Stimulated activated naive B cell treated with anti-CD40 and anti-IgM and Interleukin-4, amounts not matched to agents 10 μg/mL and 1 μg/mL and 100 μg/mL, for 72 hours (primary cell): Measurements from ENCODE around the gene FBXO5.

Experiments
- ATAC-seq, 2 donors: fragments of 150-1000 bp; cut with Tn5 transposase; replicated peaks; 2 replicates each; pipeline ENCODE4 v1.10.0; 2021; ENCODE audit warnings: moderate library complexity in 1 of 2
- DNase-seq: peaks from one replicate; pipeline ENCODE4 v3.0.0; 2021
- H3K27ac Mint-ChIP-seq: one replicate; pipeline ENCODE4 v1.8.0; 2022; ENCODE audit warnings: mild to moderate bottlenecking, mixed read lengths
- H3K27me3 Mint-ChIP-seq, 2 donors: one replicate each; pipeline ENCODE4 v1.8.0; 2022; ENCODE audit warnings: mixed read lengths in 2 of 2
- H3K36me3 Mint-ChIP-seq, 2 donors: one replicate each; pipeline ENCODE4 v1.8.0; 2022; ENCODE audit warnings: mixed read lengths in 2 of 2, mild to moderate bottlenecking in 1 of 2
- H3K4me1 Mint-ChIP-seq, 2 donors: one replicate each; pipeline ENCODE4 v1.8.0; 2022; ENCODE audit warnings: mixed read lengths in 2 of 2, mild to moderate bottlenecking in 1 of 2
- H3K4me3 Mint-ChIP-seq, 2 donors: one replicate each; pipeline ENCODE4 v1.8.0; 2022; ENCODE audit warnings: mild to moderate bottlenecking in 2 of 2, mixed read lengths in 2 of 2, moderate library complexity in 1 of 2
- H3K9me3 Mint-ChIP-seq, 2 donors: one replicate each; pipeline ENCODE4 v1.8.0; 2022; ENCODE audit warnings: mixed read lengths in 2 of 2, mild to moderate bottlenecking in 1 of 2

Gene FBXO5

GRCh38 chr6:152982904-152983636, at the start of gene FBXO5:
Gene FBXO5, minus strand, starts transcription at chr6:152983041. Its CDS starts 82 bp downstream, at chr6:152982959.
- peak within 1 kb of the TSS; percentile 98 for H3K27ac Mint-ChIP-seq
- peak within 1 kb of the TSS; percentile 87 to 96 for H3K4me3 Mint-ChIP-seq
- H3K4me1 Mint-ChIP-seq: peaks cover 17 to 38% of the 10 kb centered on the region in 2 donors
- ATAC-seq: peak; percentile 85 to 89
- no peaks in the 10 kb centered on the region for H3K27me3 Mint-ChIP-seq
- peaks cover 9 to 28% of the 10 kb centered on the region in 2 donors for H3K36me3 Mint-ChIP-seq
- peak; percentile 98 for DNase-seq
- H3K9me3 Mint-ChIP-seq: no peaks in the 10 kb centered on the region

GRCh38 chr6:153032255-153032882, 49.5 kb upstream of the FBXO5 start:
- ATAC-seq (no peak), DNase-seq (no peak)
- H3K36me3 Mint-ChIP-seq: no peaks in the 10 kb centered on the region
- peaks cover 8 to 21% of the 10 kb centered on the region in 2 donors for H3K27me3 Mint-ChIP-seq
- H3K9me3 Mint-ChIP-seq: no peaks in the 10 kb centered on the region
- no peaks in the 10 kb centered on the region for H3K4me1 Mint-ChIP-seq
- H3K4me3 Mint-ChIP-seq: no peak overlapping the region
- no peak overlapping the region for H3K27ac Mint-ChIP-seq

- no peak for DNase-seq
- H3K27me3 Mint-ChIP-seq: peaks cover 6 to 27% of the 10 kb centered on the region in 2 donors
- no peaks in the 10 kb centered on the region for H3K9me3 Mint-ChIP-seq
- ATAC-seq: no peak
- H3K4me1 Mint-ChIP-seq: no peaks in the 10 kb centered on the region
- H3K27ac Mint-ChIP-seq: no peak overlapping the region
- no peaks in the 10 kb centered on the region for H3K36me3 Mint-ChIP-seq
- H3K4me3 Mint-ChIP-seq: no peak overlapping the region
Measured at GRCh38 chr6:153031335-153031955, 48.6 kb upstream of the FBXO5 start.

- H3K27me3 Mint-ChIP-seq: peaks cover 12 to 34% of the 10 kb centered on the region in 2 donors
- ATAC-seq: no peak
- H3K27ac Mint-ChIP-seq: no peak overlapping the region
- H3K4me1 Mint-ChIP-seq: no peaks in the 10 kb centered on the region
- no peak for DNase-seq
- no peaks in the 10 kb centered on the region for H3K36me3 Mint-ChIP-seq
- no peak overlapping the region for H3K4me3 Mint-ChIP-seq
- H3K9me3 Mint-ChIP-seq: no peaks in the 10 kb centered on the region
Measured at GRCh38 chr6:153028963-153029362, 46.1 kb upstream of the FBXO5 start.

DNA sequence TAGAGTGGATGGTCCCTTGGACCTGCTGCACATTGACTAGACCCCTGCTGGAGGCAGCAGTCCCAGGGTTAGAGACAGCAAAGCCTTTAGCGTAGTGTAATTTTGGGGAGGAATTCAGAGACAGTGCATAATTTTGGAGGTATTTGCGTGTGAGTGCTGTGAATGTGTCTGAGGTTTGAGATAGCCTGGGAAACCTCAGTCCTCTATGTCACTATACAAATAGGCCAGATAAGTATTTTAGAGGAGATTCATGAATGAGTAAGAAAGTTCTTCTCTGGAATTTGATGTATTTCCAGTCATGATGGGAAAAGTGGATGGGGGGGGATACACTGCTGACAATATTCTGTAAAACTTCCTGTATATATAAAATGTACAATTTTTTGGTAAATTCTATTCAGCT, 45.4 kb upstream of the FBXO5 start:
- H3K9me3 Mint-ChIP-seq: no peaks in the 10 kb centered on the region
- no peak for ATAC-seq
- no peaks in the 10 kb centered on the region for H3K36me3 Mint-ChIP-seq
- H3K4me3 Mint-ChIP-seq: no peak overlapping the region
- DNase-seq: no peak
- peaks cover 14 to 35% of the 10 kb centered on the region in 2 donors for H3K27me3 Mint-ChIP-seq
- H3K4me1 Mint-ChIP-seq: no peaks in the 10 kb centered on the region
- H3K27ac Mint-ChIP-seq: no peak overlapping the region

GRCh38 chr6:153027480-153027879, 44.6 kb upstream of the FBXO5 start:
- H3K9me3 Mint-ChIP-seq: no peaks in the 10 kb centered on the region

DNA sequence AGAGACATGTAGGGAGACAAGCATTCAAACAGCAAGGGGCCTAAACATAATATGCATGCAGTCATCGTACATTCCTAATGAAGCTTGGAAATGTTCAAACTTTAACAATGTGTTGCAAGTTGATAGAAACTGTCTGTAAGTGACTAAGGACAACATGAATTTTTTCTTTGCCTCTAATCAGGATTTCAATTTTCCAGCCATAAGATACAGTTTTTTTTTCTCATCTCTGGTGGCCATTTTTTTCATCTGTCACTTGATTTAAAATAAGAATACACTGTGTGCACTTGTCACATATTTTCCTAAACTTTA, 41.8 kb upstream of the FBXO5 start:
- peaks cover 8 to 23% of the 10 kb centered on the region in 2 donors for H3K27me3 Mint-ChIP-seq
- ATAC-seq: no peak
- H3K4me3 Mint-ChIP-seq: no peak overlapping the region
- no peaks in the 10 kb centered on the region for H3K36me3 Mint-ChIP-seq
- no peaks in the 10 kb centered on the region for H3K4me1 Mint-ChIP-seq
- no peaks in the 10 kb centered on the region for H3K9me3 Mint-ChIP-seq
- no peak for DNase-seq
- H3K27ac Mint-ChIP-seq: no peak overlapping the region

More at GRCh38 chr6:153027480-153027879, 44.6 kb upstream of the FBXO5 start:
- DNase-seq: no peak
- H3K27me3 Mint-ChIP-seq: peaks cover 14 to 35% of the 10 kb centered on the region in 2 donors
- ATAC-seq: no peak
- H3K4me3 Mint-ChIP-seq: no peak overlapping the region
- H3K36me3 Mint-ChIP-seq: no peaks in the 10 kb centered on the region
- H3K4me1 Mint-ChIP-seq: no peaks in the 10 kb centered on the region
- no peak overlapping the region for H3K27ac Mint-ChIP-seq

DNA sequence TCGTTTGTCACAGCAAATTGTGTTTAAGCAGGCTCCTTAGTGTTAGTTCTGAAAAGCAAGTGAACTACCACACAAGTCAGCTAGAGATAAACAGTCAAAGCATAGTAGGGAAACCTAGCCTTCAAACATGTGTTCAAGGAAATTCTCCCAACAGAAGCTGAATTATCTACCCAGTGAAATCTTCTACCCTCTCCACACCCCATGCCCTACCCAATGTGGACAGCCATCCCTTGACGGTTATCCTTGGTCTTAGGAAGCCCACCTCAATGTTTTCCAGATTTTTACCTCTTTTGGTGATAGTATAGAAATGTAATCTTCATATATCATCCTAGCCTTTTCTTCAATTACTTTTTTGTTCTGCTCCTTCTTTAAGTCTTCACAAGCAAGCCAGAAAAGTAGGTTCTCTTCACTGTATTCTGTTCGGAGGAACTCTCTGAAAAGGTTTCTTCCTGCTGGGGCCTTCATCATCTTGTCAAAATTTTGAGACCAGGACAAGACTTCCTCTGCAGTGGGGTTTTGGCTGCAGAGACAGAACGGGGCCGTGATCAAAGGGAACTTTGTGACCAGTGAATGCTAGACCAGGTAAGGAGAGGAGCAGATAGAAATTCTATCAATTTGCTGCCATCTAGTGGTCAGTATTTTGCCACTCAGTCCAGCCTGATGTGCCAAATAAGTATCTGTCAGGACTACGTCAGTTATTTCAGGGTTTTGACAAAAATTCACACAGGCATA, 41.3 kb upstream of the FBXO5 start:
- Mint-ChIP-seq H3K36me3 (no peaks in the 10 kb centered on the region), H3K27me3 (peaks cover 12 to 27% of the 10 kb centered on the region in 2 donors), H3K9me3 (no peaks in the 10 kb centered on the region), H3K4me3 (no peak overlapping the region), H3K27ac (no peak overlapping the region), H3K4me1 (no peaks in the 10 kb centered on the region)
- ATAC-seq: peak; percentile 98 to 99
- DNase-seq: peak; percentile 24

- DNase-seq: no peak
- Mint-ChIP-seq H3K27ac (no peak overlapping the region), H3K9me3 (no peaks in the 10 kb centered on the region), H3K36me3 (no peaks in the 10 kb centered on the region), H3K4me3 (no peak overlapping the region), H3K4me1 (no peaks in the 10 kb centered on the region), H3K27me3 (peaks cover 10 to 19% of the 10 kb centered on the region in 2 donors)
- ATAC-seq: no peak
Measured at GRCh38 chr6:153018355-153018754, 35.5 kb upstream of the FBXO5 start.

- ATAC-seq: no peak
- DNase-seq: no peak
- no peak overlapping the region for H3K4me3 Mint-ChIP-seq
- no peaks in the 10 kb centered on the region for H3K9me3 Mint-ChIP-seq
- H3K36me3 Mint-ChIP-seq: no peaks in the 10 kb centered on the region
- H3K4me1 Mint-ChIP-seq: no peaks in the 10 kb centered on the region
- peaks cover 10 to 19% of the 10 kb centered on the region in 2 donors for H3K27me3 Mint-ChIP-seq
- no peak overlapping the region for H3K27ac Mint-ChIP-seq
Measured at GRCh38 chr6:153016846-153017245, 34.0 kb upstream of the FBXO5 start.

DNA sequence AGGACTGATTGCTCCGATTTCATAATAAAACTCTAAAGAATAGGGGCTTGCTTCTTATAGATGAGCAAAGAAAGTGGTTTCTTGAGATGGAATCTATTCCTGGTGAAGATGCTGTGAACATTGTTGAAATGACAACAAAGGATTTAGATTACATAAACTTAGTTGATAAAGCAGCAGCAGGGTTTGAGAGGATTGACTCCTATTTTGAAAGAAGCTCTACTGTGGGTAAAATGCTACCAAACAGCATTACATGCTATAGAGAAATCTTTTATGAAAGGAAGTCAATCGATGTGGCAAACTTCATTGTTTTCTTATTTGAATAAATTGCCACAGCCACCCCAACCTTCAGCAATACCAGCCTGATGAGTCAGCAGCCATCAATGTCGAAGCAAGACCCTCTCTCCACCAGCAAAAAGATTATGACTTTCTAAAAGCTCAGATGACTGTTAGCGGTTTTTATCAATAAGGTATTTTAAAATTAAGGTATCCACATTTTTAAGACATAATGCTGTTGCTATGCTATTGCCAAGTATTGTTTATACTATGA, 32.3 kb upstream of the FBXO5 start:
- DNase-seq: no peak
- Mint-ChIP-seq H3K36me3 (no peaks in the 10 kb centered on the region), H3K27me3 (peaks cover 10 to 19% of the 10 kb centered on the region in 2 donors), H3K27ac (no peak overlapping the region), H3K4me1 (no peaks in the 10 kb centered on the region), H3K9me3 (no peaks in the 10 kb centered on the region), H3K4me3 (no peak overlapping the region)
- no peak for ATAC-seq

DNA sequence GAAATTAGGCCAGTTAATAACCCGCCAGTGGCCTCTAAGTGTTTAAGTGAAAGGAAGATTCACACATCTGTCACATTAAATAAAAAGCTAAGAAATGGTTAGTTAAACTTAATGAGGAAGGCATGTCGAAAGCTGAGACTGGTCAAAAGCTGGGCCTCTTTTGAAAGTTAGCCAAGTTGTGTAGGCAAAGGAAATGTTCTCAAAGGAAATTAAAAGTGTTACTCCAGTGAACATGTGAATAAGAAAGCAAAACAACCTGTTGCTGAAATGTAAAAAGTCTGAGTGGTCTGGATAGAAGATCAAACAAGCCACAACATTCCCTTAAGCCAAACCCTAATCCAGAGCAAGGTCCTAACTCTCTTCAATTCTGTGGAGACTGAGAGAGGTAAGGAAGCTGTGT, 30.6 kb upstream of the FBXO5 start:
- H3K27ac Mint-ChIP-seq: no peak overlapping the region
- DNase-seq (no peak), ATAC-seq (no peak)
- H3K36me3 Mint-ChIP-seq: no peaks in the 10 kb centered on the region
- H3K27me3 Mint-ChIP-seq: peaks cover 6 to 15% of the 10 kb centered on the region in 2 donors
- H3K4me3 Mint-ChIP-seq: no peak overlapping the region
- no peaks in the 10 kb centered on the region for H3K4me1 Mint-ChIP-seq
- no peaks in the 10 kb centered on the region for H3K9me3 Mint-ChIP-seq

DNA sequence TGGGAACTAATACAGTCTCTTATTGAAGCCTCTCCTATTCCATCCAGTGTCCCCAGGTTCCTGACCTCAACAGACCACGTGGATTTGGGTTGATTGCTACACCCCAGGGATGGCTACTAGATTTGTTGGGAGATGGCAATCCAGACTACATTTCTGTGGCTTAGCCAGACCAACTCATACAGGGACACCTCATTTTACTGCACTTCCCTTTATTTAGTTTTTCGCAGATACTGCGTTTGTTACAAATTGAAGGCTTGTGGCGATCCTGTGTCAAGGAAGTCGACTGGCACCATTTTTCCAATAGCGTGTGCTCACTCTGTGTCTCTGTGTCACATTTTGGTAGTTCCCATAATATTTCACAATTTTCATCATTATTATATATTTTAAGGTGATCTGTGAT, 30.0 kb upstream of the FBXO5 start:
- no peak overlapping the region for H3K4me3 Mint-ChIP-seq
- DNase-seq: no peak
- H3K27ac Mint-ChIP-seq: no peak overlapping the region
- ATAC-seq: no peak
- peaks cover 6 to 12% of the 10 kb centered on the region in 2 donors for H3K27me3 Mint-ChIP-seq
- no peaks in the 10 kb centered on the region for H3K9me3 Mint-ChIP-seq
- no peaks in the 10 kb centered on the region for H3K4me1 Mint-ChIP-seq
- no peaks in the 10 kb centered on the region for H3K36me3 Mint-ChIP-seq

- peak in 1 of 2 donors; percentile 12 for ATAC-seq
- H3K4me3 Mint-ChIP-seq: peak overlapping the region; percentile 98 to 100
- peaks cover 14 to 31% of the 10 kb centered on the region in 2 donors for H3K4me1 Mint-ChIP-seq
- no peaks in the 10 kb centered on the region for H3K27me3 Mint-ChIP-seq
- DNase-seq: no peak
- peak overlapping the region; percentile 99 for H3K27ac Mint-ChIP-seq
- peaks cover 0 to 2% of the 10 kb centered on the region in 2 donors for H3K9me3 Mint-ChIP-seq
- peaks cover 12 to 19% of the 10 kb centered on the region in 2 donors for H3K36me3 Mint-ChIP-seq
Measured at GRCh38 chr6:153003366-153003690, 20.5 kb upstream of the FBXO5 start.
